C4-2B (cell line): ENCODE measurements around the gene UPK3B.
"Not testable (repeated sequence)": the region's sequence is repeated elsewhere in the genome, so short reads cannot be mapped to it uniquely, and the experiment has no call there.

Experiments
- ZFX ChIP-seq: fragments of 450-650 bp; IDR thresholded peaks from 2 replicates; pipeline ENCODE4 v1.6.1; 2017
- TF ChIP-seq, protein P1 (sequence below): fragments of 450-650 bp; conservative IDR thresholded peaks from 2 replicates; pipeline ENCODE4 v1.5.1; 2017; ENCODE audit warnings: mild to moderate bottlenecking

DNA sequence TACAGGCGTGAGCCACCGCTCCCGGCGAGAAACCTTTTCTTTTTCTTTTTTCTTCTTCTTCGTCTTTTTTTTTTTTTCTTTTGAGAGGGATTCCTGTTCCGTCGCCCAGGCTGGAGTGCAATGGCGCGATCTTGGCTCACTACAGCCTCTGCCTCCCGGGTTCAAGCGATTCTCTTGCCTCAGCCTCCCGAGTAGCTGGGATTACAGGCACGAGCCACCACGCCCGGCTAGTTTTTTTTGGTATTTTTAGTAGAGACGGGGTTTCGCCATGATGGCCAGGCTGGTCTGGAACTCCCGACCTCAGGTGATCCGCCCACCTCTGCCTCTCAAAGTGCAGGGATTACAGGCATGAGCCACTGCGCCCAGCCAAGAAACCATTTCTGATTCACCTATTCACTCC, 49.6 kb upstream of the UPK3B start:
- TF ChIP-seq, protein P1, sequence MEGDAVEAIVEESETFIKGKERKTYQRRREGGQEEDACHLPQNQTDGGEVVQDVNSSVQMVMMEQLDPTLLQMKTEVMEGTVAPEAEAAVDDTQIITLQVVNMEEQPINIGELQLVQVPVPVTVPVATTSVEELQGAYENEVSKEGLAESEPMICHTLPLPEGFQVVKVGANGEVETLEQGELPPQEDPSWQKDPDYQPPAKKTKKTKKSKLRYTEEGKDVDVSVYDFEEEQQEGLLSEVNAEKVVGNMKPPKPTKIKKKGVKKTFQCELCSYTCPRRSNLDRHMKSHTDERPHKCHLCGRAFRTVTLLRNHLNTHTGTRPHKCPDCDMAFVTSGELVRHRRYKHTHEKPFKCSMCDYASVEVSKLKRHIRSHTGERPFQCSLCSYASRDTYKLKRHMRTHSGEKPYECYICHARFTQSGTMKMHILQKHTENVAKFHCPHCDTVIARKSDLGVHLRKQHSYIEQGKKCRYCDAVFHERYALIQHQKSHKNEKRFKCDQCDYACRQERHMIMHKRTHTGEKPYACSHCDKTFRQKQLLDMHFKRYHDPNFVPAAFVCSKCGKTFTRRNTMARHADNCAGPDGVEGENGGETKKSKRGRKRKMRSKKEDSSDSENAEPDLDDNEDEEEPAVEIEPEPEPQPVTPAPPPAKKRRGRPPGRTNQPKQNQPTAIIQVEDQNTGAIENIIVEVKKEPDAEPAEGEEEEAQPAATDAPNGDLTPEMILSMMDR = not testable (repeated sequence)
- not testable (repeated sequence) for TF ChIP-seq ZFX
